ENCODE data around the gene HMCES.

GRCh38 chr3:129312021-129312639 is 33.5 kb downstream of the HMCES start:
- TF ChIP-seq MAX (IDR thresholded peaks at IDR 0.05) (no peak), TAF1 (IDR thresholded peaks at IDR 0.05; ENCODE audit: low read depth) (no peak), YY1 (IDR thresholded peaks at IDR 0.05; ENCODE audit: low read depth) (no peak), REST (IDR thresholded peaks at IDR 0.05; ENCODE audit: low read depth) (no peak), EP300 (IDR thresholded peaks at IDR 0.05; ENCODE audit: borderline replicate concordance) (no peak), EGR1 (IDR thresholded peaks at IDR 0.05) (no peak), TCF12 (IDR thresholded peaks at IDR 0.05; ENCODE audit: low read depth) (no peak), CEBPB (IDR thresholded peaks at IDR 0.05) (no peak), ZBTB7A (IDR thresholded peaks at IDR 0.05; ENCODE audit: low read depth) (no peak), CREB1 (IDR thresholded peaks at IDR 0.05; ENCODE audit: low read depth) (no peak)

Measured in Ishikawa (cell line).